Measurements from ENCODE around the gene SLC25A34.
"Not testable (repeated sequence)": the region's sequence is repeated elsewhere in the genome, so short reads cannot be mapped to it uniquely, and the experiment has no call there.

SLC25A34 gene

DNA sequence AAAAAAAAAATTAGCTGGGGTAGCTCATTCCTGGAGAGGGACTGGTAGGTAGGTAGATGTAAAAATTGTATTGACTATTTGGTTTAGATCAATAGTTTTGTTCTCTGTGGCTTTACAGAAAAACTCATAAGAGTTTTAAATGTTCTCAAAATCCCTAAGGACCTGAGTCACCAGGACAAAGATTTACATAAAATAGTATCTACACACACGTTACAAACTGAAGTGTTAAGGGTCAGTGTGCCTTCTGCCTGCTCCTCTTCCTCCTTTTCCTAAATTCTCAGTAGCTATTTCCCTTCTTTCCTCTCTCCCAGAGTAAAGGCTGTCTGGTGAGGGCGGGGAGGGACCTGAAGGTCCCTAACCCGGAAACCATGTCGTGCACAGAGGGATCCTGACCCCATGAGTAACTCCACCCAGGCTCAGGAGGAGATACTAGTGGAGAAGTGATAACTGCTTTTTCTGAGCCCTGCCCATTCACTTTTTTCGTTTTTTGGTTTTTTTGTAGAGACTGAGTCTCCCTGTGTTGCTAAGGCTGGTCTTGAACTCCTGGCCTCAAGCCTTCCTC lies 43.9 kb upstream of the SLC25A34 start:
- H3K9me3 ChIP-seq (ENCODE audit: severe bottlenecking), result no peaks in the 10 kb centered on the region
- no peak overlapping the region for H3K27ac ChIP-seq (ENCODE audit: poor library complexity, severe bottlenecking)
- TF ChIP-seq, protein P1, sequence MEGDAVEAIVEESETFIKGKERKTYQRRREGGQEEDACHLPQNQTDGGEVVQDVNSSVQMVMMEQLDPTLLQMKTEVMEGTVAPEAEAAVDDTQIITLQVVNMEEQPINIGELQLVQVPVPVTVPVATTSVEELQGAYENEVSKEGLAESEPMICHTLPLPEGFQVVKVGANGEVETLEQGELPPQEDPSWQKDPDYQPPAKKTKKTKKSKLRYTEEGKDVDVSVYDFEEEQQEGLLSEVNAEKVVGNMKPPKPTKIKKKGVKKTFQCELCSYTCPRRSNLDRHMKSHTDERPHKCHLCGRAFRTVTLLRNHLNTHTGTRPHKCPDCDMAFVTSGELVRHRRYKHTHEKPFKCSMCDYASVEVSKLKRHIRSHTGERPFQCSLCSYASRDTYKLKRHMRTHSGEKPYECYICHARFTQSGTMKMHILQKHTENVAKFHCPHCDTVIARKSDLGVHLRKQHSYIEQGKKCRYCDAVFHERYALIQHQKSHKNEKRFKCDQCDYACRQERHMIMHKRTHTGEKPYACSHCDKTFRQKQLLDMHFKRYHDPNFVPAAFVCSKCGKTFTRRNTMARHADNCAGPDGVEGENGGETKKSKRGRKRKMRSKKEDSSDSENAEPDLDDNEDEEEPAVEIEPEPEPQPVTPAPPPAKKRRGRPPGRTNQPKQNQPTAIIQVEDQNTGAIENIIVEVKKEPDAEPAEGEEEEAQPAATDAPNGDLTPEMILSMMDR (IDR thresholded peaks at IDR 0.05; ENCODE audit: poor library complexity, severe bottlenecking), result no peak
- ATAC-seq (ENCODE audit: low read depth) (no peak), DNase-seq (ENCODE audit: low spot score) (no peak)
- no peaks in the 10 kb centered on the region for H3K4me1 ChIP-seq (ENCODE audit: insufficient read depth, poor library complexity, severe bottlenecking)
- H3K27me3 ChIP-seq (ENCODE audit: insufficient read depth, poor library complexity, severe bottlenecking), result no peaks in the 10 kb centered on the region
- no peak overlapping the region for H3K4me3 ChIP-seq (ENCODE audit: severe bottlenecking)
- peaks cover 8% of the 10 kb centered on the region; the same call in 1 of the 2 replicates for H3K36me3 ChIP-seq (ENCODE audit: low read depth)

DNA sequence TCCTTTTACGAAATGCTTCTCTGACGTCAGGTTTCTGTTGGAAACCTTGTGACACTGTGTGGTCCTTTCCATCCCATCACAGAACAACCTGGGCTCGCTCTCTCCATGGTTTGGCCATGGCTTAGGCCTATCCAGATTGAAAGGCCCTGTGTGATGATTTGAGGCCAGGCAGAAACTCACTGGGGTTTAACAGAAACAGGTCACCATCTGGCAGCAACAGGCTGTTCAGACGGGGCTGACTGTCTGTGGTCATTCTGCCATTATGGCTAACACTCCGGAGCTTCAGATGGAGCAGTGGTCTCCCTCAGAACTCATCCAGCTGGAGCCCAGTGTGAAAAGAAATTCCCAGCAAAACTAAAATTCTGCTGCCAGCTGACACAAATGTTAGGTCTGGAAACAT lies 42.7 kb upstream of the SLC25A34 start:
- DNase-seq (ENCODE audit: low spot score), result no peak
- Histone ChIP-seq H3K36me3 (ENCODE audit: low read depth) (peaks cover 8% of the 10 kb centered on the region; the same call in 1 of the 2 replicates), H3K27me3 (ENCODE audit: insufficient read depth, poor library complexity, severe bottlenecking) (no peaks in the 10 kb centered on the region), H3K27ac (ENCODE audit: poor library complexity, severe bottlenecking) (no peak overlapping the region), H3K4me1 (ENCODE audit: insufficient read depth, poor library complexity, severe bottlenecking) (no peaks in the 10 kb centered on the region), H3K9me3 (ENCODE audit: severe bottlenecking) (no peaks in the 10 kb centered on the region), H3K4me3 (ENCODE audit: severe bottlenecking) (no peak overlapping the region)
- TF ChIP-seq, protein P1 (IDR thresholded peaks at IDR 0.05; ENCODE audit: poor library complexity, severe bottlenecking), result no peak
- ATAC-seq (ENCODE audit: low read depth), result no peak

- peaks cover 17% of the 10 kb centered on the region; the same call in 1 of the 2 replicates for H3K36me3 ChIP-seq (ENCODE audit: low read depth)
- no peak overlapping the region for H3K27ac ChIP-seq (ENCODE audit: poor library complexity, severe bottlenecking)
- DNase-seq (ENCODE audit: low spot score), result no peak
- no peak for ATAC-seq (ENCODE audit: low read depth)
- H3K4me3 ChIP-seq (ENCODE audit: severe bottlenecking), result no peak overlapping the region
- no peaks in the 10 kb centered on the region for H3K27me3 ChIP-seq (ENCODE audit: insufficient read depth, poor library complexity, severe bottlenecking)
- TF ChIP-seq, protein P1 (IDR thresholded peaks at IDR 0.05; ENCODE audit: poor library complexity, severe bottlenecking), result no peak
- H3K4me1 ChIP-seq (ENCODE audit: insufficient read depth, poor library complexity, severe bottlenecking), result no peaks in the 10 kb centered on the region
- H3K9me3 ChIP-seq (ENCODE audit: severe bottlenecking), result no peaks in the 10 kb centered on the region
Observed at GRCh38 chr1:15696956-15697521, 39.0 kb upstream of the SLC25A34 start.

- peaks cover 3% of the 10 kb centered on the region for H3K4me1 ChIP-seq (ENCODE audit: insufficient read depth, poor library complexity, severe bottlenecking)
- no peak overlapping the region for H3K27ac ChIP-seq (ENCODE audit: poor library complexity, severe bottlenecking)
- DNase-seq (ENCODE audit: low spot score) (no peak), ATAC-seq (ENCODE audit: low read depth) (no peak)
- H3K36me3 ChIP-seq (ENCODE audit: low read depth), result peaks cover 17% of the 10 kb centered on the region; the same call in 1 of the 2 replicates
- H3K4me3 ChIP-seq (ENCODE audit: severe bottlenecking), result no peak overlapping the region
- no peaks in the 10 kb centered on the region for H3K9me3 ChIP-seq (ENCODE audit: severe bottlenecking)
- H3K27me3 ChIP-seq (ENCODE audit: insufficient read depth, poor library complexity, severe bottlenecking), result no peaks in the 10 kb centered on the region
- TF ChIP-seq, protein P1 (IDR thresholded peaks at IDR 0.05; ENCODE audit: poor library complexity, severe bottlenecking), result no peak
Observed at GRCh38 chr1:15698201-15698600, 37.9 kb upstream of the SLC25A34 start.

DNA sequence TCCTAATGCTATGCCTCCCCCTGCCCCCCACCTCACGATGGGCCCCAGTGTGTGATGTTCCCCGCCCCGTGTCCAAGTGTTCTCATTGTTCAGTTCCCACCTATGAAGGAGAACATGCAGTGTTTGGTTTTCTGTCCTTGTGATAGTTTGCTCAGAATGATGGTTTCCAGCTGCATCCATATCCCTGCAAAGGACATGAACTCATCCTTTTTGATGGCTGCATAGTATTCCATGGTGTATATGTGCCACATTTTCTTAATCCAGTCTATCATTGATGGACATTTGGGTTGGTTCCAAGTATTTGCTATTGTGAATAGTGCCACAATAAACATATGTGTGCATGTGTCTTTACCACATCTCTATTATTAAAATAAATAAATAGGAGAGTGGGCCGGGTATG lies 36.7 kb upstream of the SLC25A34 start:
- not testable (repeated sequence) for H3K27me3 ChIP-seq (ENCODE audit: insufficient read depth, poor library complexity, severe bottlenecking); H3K9me3 ChIP-seq (ENCODE audit: severe bottlenecking); DNase-seq (ENCODE audit: low spot score); H3K4me1 ChIP-seq (ENCODE audit: insufficient read depth, poor library complexity, severe bottlenecking); ATAC-seq (ENCODE audit: low read depth); H3K4me3 ChIP-seq (ENCODE audit: severe bottlenecking); H3K27ac ChIP-seq (ENCODE audit: poor library complexity, severe bottlenecking)
- peaks cover 17% of the 10 kb centered on the region; the same call in 1 of the 2 replicates for H3K36me3 ChIP-seq (ENCODE audit: low read depth)

Data from RWPE2 (cell line).